ENCODE data around the gene NFASC.

NFASC gene

DNA sequence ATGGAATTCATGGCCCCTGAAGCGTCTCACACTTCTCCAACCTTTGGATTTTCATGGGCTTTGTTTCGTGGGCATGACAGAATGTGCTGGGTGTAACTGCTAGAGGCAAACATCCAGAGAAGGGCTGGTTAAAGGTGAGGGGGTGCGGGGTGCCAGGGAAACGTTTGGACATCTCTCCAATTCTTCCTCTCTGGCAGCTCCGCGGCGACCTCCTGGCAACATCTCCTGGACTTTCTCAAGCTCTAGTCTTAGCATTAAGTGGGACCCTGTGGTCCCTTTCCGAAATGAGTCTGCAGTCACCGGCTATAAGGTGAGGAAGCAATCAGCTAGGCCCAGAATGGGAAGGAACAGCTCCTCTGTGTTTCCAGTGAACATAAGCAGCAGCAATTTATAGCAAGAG, 201.6 kb downstream of the NFASC start:
- no peak overlapping the region for H2AFZ ChIP-seq (ENCODE audit: low read depth, low read length)
- H3K27ac ChIP-seq (ENCODE audit: low read length) = no peak overlapping the region
- no peak overlapping the region for H3K4me2 ChIP-seq (ENCODE audit: low read length)
- TF ChIP-seq, protein P1, sequence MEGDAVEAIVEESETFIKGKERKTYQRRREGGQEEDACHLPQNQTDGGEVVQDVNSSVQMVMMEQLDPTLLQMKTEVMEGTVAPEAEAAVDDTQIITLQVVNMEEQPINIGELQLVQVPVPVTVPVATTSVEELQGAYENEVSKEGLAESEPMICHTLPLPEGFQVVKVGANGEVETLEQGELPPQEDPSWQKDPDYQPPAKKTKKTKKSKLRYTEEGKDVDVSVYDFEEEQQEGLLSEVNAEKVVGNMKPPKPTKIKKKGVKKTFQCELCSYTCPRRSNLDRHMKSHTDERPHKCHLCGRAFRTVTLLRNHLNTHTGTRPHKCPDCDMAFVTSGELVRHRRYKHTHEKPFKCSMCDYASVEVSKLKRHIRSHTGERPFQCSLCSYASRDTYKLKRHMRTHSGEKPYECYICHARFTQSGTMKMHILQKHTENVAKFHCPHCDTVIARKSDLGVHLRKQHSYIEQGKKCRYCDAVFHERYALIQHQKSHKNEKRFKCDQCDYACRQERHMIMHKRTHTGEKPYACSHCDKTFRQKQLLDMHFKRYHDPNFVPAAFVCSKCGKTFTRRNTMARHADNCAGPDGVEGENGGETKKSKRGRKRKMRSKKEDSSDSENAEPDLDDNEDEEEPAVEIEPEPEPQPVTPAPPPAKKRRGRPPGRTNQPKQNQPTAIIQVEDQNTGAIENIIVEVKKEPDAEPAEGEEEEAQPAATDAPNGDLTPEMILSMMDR (IDR thresholded peaks at IDR 0.05; ENCODE audit: low read depth, low read length) = no peak
- no peak for TF ChIP-seq EZH2phosphoT487 (IDR thresholded peaks at IDR 0.05; ENCODE audit: low read depth)
- H3K36me3 ChIP-seq (replicated peaks; ENCODE audit: low read depth, low read length) = no peaks in the 10 kb centered on the region
- H3K9ac ChIP-seq (ENCODE audit: low read length) = no peak overlapping the region
- H3K27me3 ChIP-seq (ENCODE audit: low read depth, low read length) = no peaks in the 10 kb centered on the region
- no peaks in the 10 kb centered on the region for H4K20me1 ChIP-seq (ENCODE audit: insufficient read depth, low read length)
- H3K9me3 ChIP-seq (ENCODE audit: insufficient read depth, low read length) = no peaks in the 10 kb centered on the region
- no peaks in the 10 kb centered on the region for H3K4me1 ChIP-seq (ENCODE audit: low read length)
- H3K4me3 ChIP-seq (ENCODE audit: low read length) = no peak overlapping the region
- no peaks in the 10 kb centered on the region for H3K79me2 ChIP-seq (ENCODE audit: low read length)
